ENCODE measurements around the gene SARM1.

SARM1 gene

DNA sequence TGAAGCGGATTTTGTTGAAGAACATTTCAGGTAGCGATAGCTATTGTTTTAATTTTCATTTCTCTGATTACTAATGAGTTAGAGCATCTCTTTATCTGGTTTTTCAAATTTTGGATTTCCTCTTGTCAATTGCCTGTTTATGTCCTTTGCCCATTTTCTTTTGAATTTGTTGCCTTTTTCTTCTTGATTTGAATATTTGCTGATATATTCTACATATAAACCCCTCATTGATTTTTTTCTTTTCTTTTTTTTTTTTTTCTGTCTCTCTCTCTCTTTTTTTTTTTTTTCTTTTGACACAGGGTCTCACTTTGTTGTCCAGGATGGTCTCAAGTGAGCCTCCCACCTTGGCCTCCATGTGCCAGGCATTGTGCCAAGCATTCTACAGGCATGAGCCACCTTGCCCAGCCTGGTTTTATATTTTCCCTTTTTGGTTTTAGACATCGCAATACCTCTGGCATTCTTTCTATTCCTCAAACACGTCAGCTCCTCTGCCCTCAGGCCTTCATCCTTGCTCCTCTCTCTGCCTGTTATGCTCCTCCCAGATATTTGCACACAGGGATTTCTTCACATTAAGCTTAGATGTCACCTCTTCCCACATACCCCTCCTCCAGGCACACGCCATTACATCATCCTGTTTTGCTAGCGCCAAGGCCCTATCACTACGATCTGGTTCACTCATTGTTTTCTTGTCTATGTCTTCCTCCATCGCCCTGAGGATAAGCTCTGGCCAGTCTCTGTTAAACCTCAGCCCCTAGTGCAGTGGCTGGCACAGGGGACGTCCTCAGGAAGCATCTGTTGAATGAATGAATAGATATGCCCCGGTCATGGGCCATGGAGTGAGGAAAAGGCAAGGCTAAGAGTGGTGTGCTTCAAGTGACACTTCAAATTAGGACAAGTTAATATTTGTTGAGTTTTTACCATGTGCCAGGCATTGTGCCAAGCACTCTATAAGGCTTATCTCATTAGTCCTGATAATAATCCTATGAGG lies 8.6 kb downstream of the SARM1 start:
- peak overlapping the region; percentile 70 for H3K27ac ChIP-seq
- no peak for TF ChIP-seq ZFX (IDR thresholded peaks at IDR 0.05; ENCODE audit: borderline replicate concordance)
- TF ChIP-seq, protein P1, sequence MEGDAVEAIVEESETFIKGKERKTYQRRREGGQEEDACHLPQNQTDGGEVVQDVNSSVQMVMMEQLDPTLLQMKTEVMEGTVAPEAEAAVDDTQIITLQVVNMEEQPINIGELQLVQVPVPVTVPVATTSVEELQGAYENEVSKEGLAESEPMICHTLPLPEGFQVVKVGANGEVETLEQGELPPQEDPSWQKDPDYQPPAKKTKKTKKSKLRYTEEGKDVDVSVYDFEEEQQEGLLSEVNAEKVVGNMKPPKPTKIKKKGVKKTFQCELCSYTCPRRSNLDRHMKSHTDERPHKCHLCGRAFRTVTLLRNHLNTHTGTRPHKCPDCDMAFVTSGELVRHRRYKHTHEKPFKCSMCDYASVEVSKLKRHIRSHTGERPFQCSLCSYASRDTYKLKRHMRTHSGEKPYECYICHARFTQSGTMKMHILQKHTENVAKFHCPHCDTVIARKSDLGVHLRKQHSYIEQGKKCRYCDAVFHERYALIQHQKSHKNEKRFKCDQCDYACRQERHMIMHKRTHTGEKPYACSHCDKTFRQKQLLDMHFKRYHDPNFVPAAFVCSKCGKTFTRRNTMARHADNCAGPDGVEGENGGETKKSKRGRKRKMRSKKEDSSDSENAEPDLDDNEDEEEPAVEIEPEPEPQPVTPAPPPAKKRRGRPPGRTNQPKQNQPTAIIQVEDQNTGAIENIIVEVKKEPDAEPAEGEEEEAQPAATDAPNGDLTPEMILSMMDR (IDR thresholded peaks at IDR 0.05) = no peak

DNA sequence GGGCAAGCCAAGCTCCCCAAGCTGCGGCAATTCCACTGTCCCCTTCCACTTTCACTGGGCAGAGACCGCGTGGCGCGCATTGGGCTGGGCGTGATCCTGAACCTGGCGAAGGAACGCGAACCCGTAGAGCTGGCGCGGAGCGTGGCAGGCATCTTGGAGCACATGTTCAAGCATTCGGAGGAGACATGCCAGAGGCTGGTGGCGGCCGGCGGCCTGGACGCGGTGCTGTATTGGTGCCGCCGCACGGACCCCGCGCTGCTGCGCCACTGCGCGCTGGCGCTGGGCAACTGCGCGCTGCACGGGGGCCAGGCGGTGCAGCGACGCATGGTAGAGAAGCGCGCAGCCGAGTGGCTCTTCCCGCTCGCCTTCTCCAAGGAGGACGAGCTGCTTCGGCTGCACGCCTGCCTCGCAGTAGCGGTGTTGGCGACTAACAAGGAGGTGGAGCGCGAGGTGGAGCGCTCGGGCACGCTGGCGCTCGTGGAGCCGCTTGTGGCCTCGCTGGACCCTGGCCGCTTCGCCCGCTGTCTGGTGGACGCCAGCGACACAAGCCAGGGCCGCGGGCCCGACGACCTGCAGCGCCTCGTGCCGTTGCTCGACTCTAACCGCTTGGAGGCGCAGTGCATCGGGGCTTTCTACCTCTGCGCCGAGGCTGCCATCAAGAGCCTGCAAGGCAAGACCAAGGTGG lies 9.8 kb downstream of the SARM1 start:
- peak overlapping the region; percentile 70 for H3K27ac ChIP-seq
- no peak for TF ChIP-seq ZFX (IDR thresholded peaks at IDR 0.05; ENCODE audit: borderline replicate concordance)
- TF ChIP-seq, protein P1 (IDR thresholded peaks at IDR 0.05) = no peak

DNA sequence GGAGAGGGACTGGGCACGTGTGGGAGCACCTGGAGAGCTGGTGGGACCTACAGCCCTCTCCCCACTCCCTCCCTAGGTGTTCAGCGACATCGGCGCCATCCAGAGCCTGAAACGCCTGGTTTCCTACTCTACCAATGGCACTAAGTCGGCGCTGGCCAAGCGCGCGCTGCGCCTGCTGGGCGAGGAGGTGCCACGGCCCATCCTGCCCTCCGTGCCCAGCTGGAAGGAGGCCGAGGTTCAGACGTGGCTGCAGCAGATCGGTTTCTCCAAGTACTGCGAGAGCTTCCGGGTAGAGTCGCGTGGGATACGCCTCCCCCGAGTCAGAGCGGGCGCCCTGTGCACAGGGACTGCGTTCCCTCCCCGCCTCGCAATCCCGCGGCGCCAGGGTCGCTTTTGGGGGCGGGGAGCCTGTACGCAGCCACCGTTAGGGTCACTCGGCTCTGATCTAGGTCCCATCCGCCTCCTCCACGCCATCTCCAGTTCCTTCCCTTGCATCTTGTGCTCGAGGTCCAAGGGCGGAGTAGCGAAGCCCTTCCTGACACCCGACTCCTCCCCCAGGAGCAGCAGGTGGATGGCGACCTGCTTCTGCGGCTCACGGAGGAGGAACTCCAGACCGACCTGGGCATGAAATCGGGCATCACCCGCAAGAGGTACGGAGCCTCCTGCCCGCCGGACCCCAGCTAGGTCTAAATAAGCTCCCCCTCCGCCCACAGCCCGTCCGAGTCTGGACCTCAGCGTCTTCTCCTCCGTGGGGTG lies 13.0 kb downstream of the SARM1 start:
- peak overlapping the region; percentile 90 for H3K27ac ChIP-seq
- TF ChIP-seq ZFX (IDR thresholded peaks at IDR 0.05; ENCODE audit: borderline replicate concordance) = no peak
- TF ChIP-seq, protein P1 (IDR thresholded peaks at IDR 0.05) = no peak

DNA sequence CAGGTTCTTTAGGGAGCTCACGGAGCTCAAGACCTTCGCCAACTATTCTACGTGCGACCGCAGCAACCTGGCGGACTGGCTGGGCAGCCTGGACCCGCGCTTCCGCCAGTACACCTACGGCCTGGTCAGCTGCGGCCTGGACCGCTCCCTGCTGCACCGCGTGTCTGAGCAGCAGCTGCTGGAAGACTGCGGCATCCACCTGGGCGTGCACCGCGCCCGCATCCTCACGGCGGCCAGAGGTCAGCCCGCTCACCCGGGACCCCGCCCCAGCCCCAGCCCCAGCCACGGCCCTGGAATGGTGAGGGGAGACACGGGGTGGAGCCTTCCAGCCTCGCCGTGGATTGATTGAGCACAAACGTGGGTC lies 13.5 kb downstream of the SARM1 start:
- peak overlapping the region; percentile 90 for H3K27ac ChIP-seq

DNA sequence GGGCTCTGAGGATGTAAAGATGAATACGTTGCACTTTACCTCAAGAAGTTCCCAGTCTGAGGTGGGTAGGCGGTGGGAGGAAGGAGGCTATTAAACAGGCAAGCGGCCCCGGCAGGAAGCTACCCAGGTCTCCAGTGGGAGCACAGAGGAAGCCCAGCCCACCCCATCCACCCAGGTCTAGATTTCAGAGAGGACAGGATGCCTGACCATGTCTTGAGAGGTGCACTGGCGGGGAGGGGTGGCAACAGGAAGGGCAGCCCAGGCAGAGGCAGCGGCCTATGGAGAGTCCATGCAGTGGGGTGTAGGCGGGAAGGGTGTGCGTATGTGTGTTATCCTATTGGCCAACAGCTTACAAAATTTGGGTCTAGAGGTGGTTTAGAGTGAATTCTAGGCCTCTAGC lies 13.9 kb downstream of the SARM1 start:
- TF ChIP-seq ZFX (IDR thresholded peaks at IDR 0.05; ENCODE audit: borderline replicate concordance) = no peak
- TF ChIP-seq, protein P1 (IDR thresholded peaks at IDR 0.05) = no peak
- peak overlapping the region; percentile 90 for H3K27ac ChIP-seq

More for the DNA sequence above, 13.5 kb downstream of the SARM1 start:
- TF ChIP-seq, protein P1 (IDR thresholded peaks at IDR 0.05) = no peak
- TF ChIP-seq ZFX (IDR thresholded peaks at IDR 0.05; ENCODE audit: borderline replicate concordance) = no peak

DNA sequence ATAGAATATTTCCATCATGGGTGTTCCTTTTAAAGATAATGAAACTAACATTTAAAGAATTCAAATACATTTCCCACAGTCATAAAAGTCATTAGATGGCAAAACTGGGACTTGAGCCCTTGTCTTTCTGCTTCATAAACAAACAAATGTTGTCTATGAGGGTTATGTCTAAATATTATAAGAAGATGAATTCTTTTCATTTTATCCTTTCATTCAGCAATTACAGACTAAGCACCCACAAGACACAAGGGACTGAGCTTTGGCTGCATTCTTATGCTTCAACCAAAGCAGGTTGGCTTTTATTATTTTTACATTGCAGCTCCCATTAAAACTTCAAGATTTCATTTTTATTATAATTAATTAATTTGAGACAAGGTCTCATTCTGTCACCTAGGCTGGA lies 14.9 kb downstream of the SARM1 start:
- H3K27ac ChIP-seq = no peak overlapping the region
- TF ChIP-seq ZFX (IDR thresholded peaks at IDR 0.05; ENCODE audit: borderline replicate concordance) = no peak
- TF ChIP-seq, protein P1 (IDR thresholded peaks at IDR 0.05) = no peak
